Effector memory CD8-positive, alpha-beta T cell (primary cell): ENCODE measurements around the gene LARGE1.
"Not testable (repeated sequence)": the region's sequence is repeated elsewhere in the genome, so short reads cannot be mapped to it uniquely, and the experiment has no call there.

Source experiments
- ATAC-seq: fragments of 150-1000 bp; cut with Tn5 transposase; replicated peaks from 2 replicates; pipeline ENCODE4 v1.10.0; 2021; ENCODE audit warnings: mild to moderate bottlenecking, moderate library complexity
- DNase-seq, 3 experiments: peaks; one replicate each; pipeline ENCODE4 v3.0.0; 2021
- H3K27ac Mint-ChIP-seq, 2 donors: one replicate each; pipeline ENCODE4 v1.8.0; 2022; ENCODE audit warnings: mild to moderate bottlenecking in 2 of 2, mixed read lengths in 2 of 2, moderate library complexity in 2 of 2
- H3K27me3 Mint-ChIP-seq, 2 donors: one replicate each; pipeline ENCODE4 v1.8.0; 2022; ENCODE audit warnings: mixed read lengths in 2 of 2
- H3K36me3 Mint-ChIP-seq: one replicate; pipeline ENCODE4 v1.8.0; 2022; ENCODE audit warnings: mild to moderate bottlenecking, moderate library complexity, mixed read lengths; ENCODE audit not compliant: insufficient read depth
- H3K4me1 Mint-ChIP-seq, 2 donors: one replicate each; pipeline ENCODE4 v1.8.0; 2022; ENCODE audit warnings: low read depth in 2 of 2, mixed read lengths in 2 of 2
- H3K4me3 Mint-ChIP-seq, 2 donors: one replicate each; pipeline ENCODE4 v1.8.0; 2022; ENCODE audit warnings: mild to moderate bottlenecking in 2 of 2, mixed read lengths in 2 of 2, moderate library complexity in 2 of 2
- H3K9me3 Mint-ChIP-seq, 2 donors: one replicate each; pipeline ENCODE4 v1.8.0; 2022; ENCODE audit warnings: mixed read lengths in 2 of 2

Gene LARGE1

GRCh38 chr22:33573479-33573878 is 346.8 kb downstream of the LARGE1 start:
- Mint-ChIP-seq H3K9me3 (peaks cover 0 to 4% of the 10 kb centered on the region in 2 donors), H3K27me3 (no peaks in the 10 kb centered on the region), H3K4me3 (no peak overlapping the region), H3K36me3 (no peaks in the 10 kb centered on the region), H3K4me1 (peaks cover 0 to 2% of the 10 kb centered on the region in 2 donors), H3K27ac (no peak overlapping the region)
- no peak for DNase-seq
- ATAC-seq: no peak

GRCh38 chr22:33572086-33572485 is 348.2 kb downstream of the LARGE1 start:
- H3K27ac Mint-ChIP-seq: no peak overlapping the region
- ATAC-seq (no peak), DNase-seq (no peak)
- no peaks in the 10 kb centered on the region for H3K27me3 Mint-ChIP-seq
- peaks cover 0 to 2% of the 10 kb centered on the region in 2 donors for H3K9me3 Mint-ChIP-seq
- H3K4me3 Mint-ChIP-seq: no peak overlapping the region
- peaks cover 0 to 2% of the 10 kb centered on the region in 2 donors for H3K4me1 Mint-ChIP-seq
- H3K36me3 Mint-ChIP-seq: no peaks in the 10 kb centered on the region

- Mint-ChIP-seq H3K9me3 (peaks cover 0 to 2% of the 10 kb centered on the region in 2 donors), H3K4me3 (no peak overlapping the region), H3K27me3 (no peaks in the 10 kb centered on the region), H3K36me3 (no peaks in the 10 kb centered on the region), H3K27ac (no peak overlapping the region), H3K4me1 (peaks cover 0 to 2% of the 10 kb centered on the region in 2 donors)
- DNase-seq (no peak), ATAC-seq (no peak)
These were observed 350.2 kb downstream of the LARGE1 start for GRCh38 chr22:33570110-33570509.

- H3K4me1 Mint-ChIP-seq: peaks cover 0 to 2% of the 10 kb centered on the region in 2 donors
- H3K36me3 Mint-ChIP-seq: no peaks in the 10 kb centered on the region
- no peaks in the 10 kb centered on the region for H3K27me3 Mint-ChIP-seq
- no peak overlapping the region for H3K27ac Mint-ChIP-seq
- H3K4me3 Mint-ChIP-seq: no peak overlapping the region
- DNase-seq (no peak), ATAC-seq (no peak)
- peaks cover 0 to 2% of the 10 kb centered on the region in 2 donors for H3K9me3 Mint-ChIP-seq
These were observed 350.7 kb downstream of the LARGE1 start for GRCh38 chr22:33569559-33569958.

- no peak overlapping the region for H3K4me3 Mint-ChIP-seq
- no peak for ATAC-seq
- no peak overlapping the region for H3K27ac Mint-ChIP-seq
- peaks cover 0 to 2% of the 10 kb centered on the region in 2 donors for H3K9me3 Mint-ChIP-seq
- no peaks in the 10 kb centered on the region for H3K27me3 Mint-ChIP-seq
- H3K4me1 Mint-ChIP-seq: peaks cover 0 to 2% of the 10 kb centered on the region in 2 donors
- no peak for DNase-seq
- no peaks in the 10 kb centered on the region for H3K36me3 Mint-ChIP-seq
These were observed 351.3 kb downstream of the LARGE1 start for GRCh38 chr22:33569018-33569417.

- not testable (repeated sequence) for H3K36me3 Mint-ChIP-seq, ATAC-seq, H3K4me3 Mint-ChIP-seq, H3K27me3 Mint-ChIP-seq, DNase-seq, H3K27ac Mint-ChIP-seq, H3K4me1 Mint-ChIP-seq, H3K9me3 Mint-ChIP-seq
These were observed 353.8 kb downstream of the LARGE1 start for GRCh38 chr22:33566495-33566894.

GRCh38 chr22:33565580-33565995 is 354.7 kb downstream of the LARGE1 start:
- DNase-seq: no peak
- no peak overlapping the region for H3K4me3 Mint-ChIP-seq
- no peaks in the 10 kb centered on the region for H3K36me3 Mint-ChIP-seq
- ATAC-seq: no peak
- peaks cover 0 to 2% of the 10 kb centered on the region in 2 donors for H3K4me1 Mint-ChIP-seq
- H3K27me3 Mint-ChIP-seq: no peaks in the 10 kb centered on the region
- peaks cover 2 to 7% of the 10 kb centered on the region in 2 donors for H3K9me3 Mint-ChIP-seq
- no peak overlapping the region for H3K27ac Mint-ChIP-seq

GRCh38 chr22:33564683-33565082 is 355.6 kb downstream of the LARGE1 start:
- Mint-ChIP-seq H3K36me3 (no peaks in the 10 kb centered on the region), H3K4me3 (no peak overlapping the region), H3K27me3 (no peaks in the 10 kb centered on the region), H3K27ac (no peak overlapping the region), H3K4me1 (peaks cover 0 to 2% of the 10 kb centered on the region in 2 donors), H3K9me3 (peaks cover 2 to 7% of the 10 kb centered on the region in 2 donors)
- no peak for ATAC-seq
- no peak for DNase-seq

- Mint-ChIP-seq H3K4me1 (no peaks in the 10 kb centered on the region), H3K36me3 (no peaks in the 10 kb centered on the region), H3K27ac (no peak overlapping the region), H3K4me3 (no peak overlapping the region), H3K27me3 (no peaks in the 10 kb centered on the region), H3K9me3 (peaks cover 2 to 7% of the 10 kb centered on the region in 2 donors)
- ATAC-seq (no peak), DNase-seq (no peak)
These were observed 356.9 kb downstream of the LARGE1 start for GRCh38 chr22:33563220-33563964.

- no peak for DNase-seq
- ATAC-seq: no peak
- Mint-ChIP-seq H3K9me3 (peaks cover 6 to 7% of the 10 kb centered on the region in 2 donors), H3K27ac (no peak overlapping the region), H3K36me3 (no peaks in the 10 kb centered on the region), H3K4me1 (no peaks in the 10 kb centered on the region), H3K4me3 (no peak overlapping the region), H3K27me3 (no peaks in the 10 kb centered on the region)
These were observed 357.8 kb downstream of the LARGE1 start for GRCh38 chr22:33562501-33562900.

GRCh38 chr22:33561149-33561807 is 359.0 kb downstream of the LARGE1 start:
- no peak overlapping the region for H3K4me3 Mint-ChIP-seq
- ATAC-seq (no peak), DNase-seq (no peak)
- no peaks in the 10 kb centered on the region for H3K36me3 Mint-ChIP-seq
- H3K4me1 Mint-ChIP-seq: no peaks in the 10 kb centered on the region
- no peaks in the 10 kb centered on the region for H3K27me3 Mint-ChIP-seq
- peaks cover 7% of the 10 kb centered on the region in 2 donors for H3K9me3 Mint-ChIP-seq
- H3K27ac Mint-ChIP-seq: no peak overlapping the region

GRCh38 chr22:33557836-33558235 is 362.4 kb downstream of the LARGE1 start:
- Mint-ChIP-seq H3K27ac (no peak overlapping the region), H3K4me3 (no peak overlapping the region), H3K9me3 (peaks cover 10 to 16% of the 10 kb centered on the region in 2 donors), H3K36me3 (no peaks in the 10 kb centered on the region), H3K27me3 (no peaks in the 10 kb centered on the region), H3K4me1 (no peaks in the 10 kb centered on the region)
- ATAC-seq (no peak), DNase-seq (no peak)

- Mint-ChIP-seq H3K27me3 (no peaks in the 10 kb centered on the region), H3K4me3 (no peak overlapping the region), H3K4me1 (no peaks in the 10 kb centered on the region), H3K36me3 (no peaks in the 10 kb centered on the region), H3K9me3 (peaks cover 10 to 16% of the 10 kb centered on the region in 2 donors), H3K27ac (no peak overlapping the region)
- DNase-seq (no peak), ATAC-seq (no peak)
These were observed 364.3 kb downstream of the LARGE1 start for GRCh38 chr22:33555814-33556522.
